ENCODE data around the gene TCEANC. TPM values are rescaled to one million over a fixed set of nuclear protein-coding genes. Genes with fewer than 3 reads are reported as not detected.
A peak's percentile ranks its signal among the peaks of the same experiment; 100 is the strongest.
"Not testable (repeated sequence)": the region's sequence is repeated elsewhere in the genome, so short reads cannot be mapped to it uniquely, and the experiment has no call there.

TCEANC gene
- polyA plus RNA-seq, 6 donors from 2014 or later: 10.5 to 14.1 (median 13.3) TPM

- DNase-seq (no peak), ATAC-seq (ENCODE audit: low read depth in 2 of 2) (no peak)
- H3K4me3 Mint-ChIP-seq: no peak overlapping the region
- H3K27me3 Mint-ChIP-seq: no peaks in the 10 kb centered on the region
- peaks cover 19 to 26% of the 10 kb centered on the region in 2 donors for H3K36me3 Mint-ChIP-seq
- H3K27ac Mint-ChIP-seq: no peak overlapping the region
- H3K9me3 Mint-ChIP-seq: no peaks in the 10 kb centered on the region
- peaks cover 0 to 9% (median 7%) of the 10 kb centered on the region in 3 donors for H3K4me1 Mint-ChIP-seq
Observed at GRCh38 chrX:13662355-13662791, 9.4 kb downstream of the TCEANC start.

- Mint-ChIP-seq H3K4me3 (no peak overlapping the region), H3K9me3 (no peaks in the 10 kb centered on the region), H3K27ac (no peak overlapping the region), H3K27me3 (no peaks in the 10 kb centered on the region), H3K4me1 (peaks cover 0 to 2% (median 0%) of the 10 kb centered on the region in 3 donors), H3K36me3 (peaks cover 19 to 26% of the 10 kb centered on the region in 2 donors)
- DNase-seq (no peak), ATAC-seq (ENCODE audit: low read depth in 2 of 2) (no peak)
Observed at GRCh38 chrX:13664020-13664419, 11.1 kb downstream of the TCEANC start.

DNA sequence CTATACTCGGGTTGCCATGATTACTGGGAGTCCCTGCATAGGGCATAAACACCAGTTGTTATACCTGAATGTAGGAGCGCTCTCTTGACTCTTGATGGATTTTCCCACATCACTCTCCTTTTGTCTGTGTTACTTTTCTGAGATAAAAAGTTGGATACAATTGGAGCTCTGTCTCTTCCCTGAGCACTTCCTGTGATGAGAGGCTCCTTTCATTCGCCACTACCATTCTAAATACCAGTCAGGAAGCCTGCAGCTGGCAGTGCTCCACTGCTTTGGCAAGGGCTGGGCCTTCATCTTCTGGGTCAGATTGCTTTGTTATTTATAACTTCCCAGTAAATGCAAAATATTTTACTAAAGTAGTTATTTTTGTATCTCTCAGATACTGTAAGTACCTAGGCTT lies 13.9 kb downstream of the TCEANC start:
- Mint-ChIP-seq H3K27ac (no peak overlapping the region), H3K9me3 (no peaks in the 10 kb centered on the region), H3K27me3 (peaks cover 0 to 11% (median 0%) of the 10 kb centered on the region in 3 donors), H3K4me3 (no peak overlapping the region), H3K36me3 (peaks cover 29 to 32% of the 10 kb centered on the region in 2 donors), H3K4me1 (peaks cover 0 to 6% (median 0%) of the 10 kb centered on the region in 3 donors)
- no peak for ATAC-seq (ENCODE audit: low read depth in 2 of 2)
- DNase-seq: no peak

GRCh38 chrX:13667919-13668318 lies 15.0 kb downstream of the TCEANC start:
- H3K9me3 Mint-ChIP-seq: peaks cover 0 to 2% (median 0%) of the 10 kb centered on the region in 7 donors
- peaks cover 31 to 35% of the 10 kb centered on the region in 2 donors for H3K36me3 Mint-ChIP-seq
- H3K27ac Mint-ChIP-seq: no peak overlapping the region
- peaks cover 0 to 11% (median 0%) of the 10 kb centered on the region in 3 donors for H3K27me3 Mint-ChIP-seq
- no peak for ATAC-seq (ENCODE audit: low read depth in 2 of 2)
- no peak overlapping the region for H3K4me3 Mint-ChIP-seq
- peaks cover 0 to 6% (median 0%) of the 10 kb centered on the region in 3 donors for H3K4me1 Mint-ChIP-seq
- DNase-seq: no peak

- Mint-ChIP-seq H3K27ac (peak overlapping the region in 1 of 6 donors; percentile 49), H3K4me3 (no peak overlapping the region), H3K36me3 (peaks cover 23 to 28% of the 10 kb centered on the region in 2 donors), H3K4me1 (peaks cover 0 to 6% (median 0%) of the 10 kb centered on the region in 3 donors), H3K27me3 (peaks cover 0 to 11% (median 0%) of the 10 kb centered on the region in 3 donors), H3K9me3 (peaks cover 0 to 5% (median 0%) of the 10 kb centered on the region in 7 donors)
- DNase-seq (no peak), ATAC-seq (ENCODE audit: low read depth in 2 of 2) (peak; percentile 33 to 59)
Observed at GRCh38 chrX:13669246-13669737, 16.4 kb downstream of the TCEANC start.

DNA sequence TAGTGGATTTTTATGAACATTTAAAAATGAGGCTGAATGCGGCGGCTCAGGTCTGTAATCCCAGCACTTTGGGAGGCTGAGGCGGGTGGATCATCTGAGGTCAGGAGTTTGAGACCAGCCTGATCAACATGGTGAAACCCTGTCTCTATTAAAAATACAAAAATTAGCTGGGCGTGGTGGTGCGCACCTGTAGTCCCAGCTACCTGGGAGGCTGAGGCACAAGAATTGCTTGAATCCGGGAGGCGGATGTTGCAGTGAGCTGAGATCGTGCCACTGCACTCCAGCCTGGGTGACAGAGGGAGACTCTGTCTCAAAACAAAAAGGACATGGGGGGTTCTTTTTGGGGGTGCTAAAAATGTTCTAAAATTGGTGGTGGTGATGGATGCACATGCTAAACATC lies 16.8 kb downstream of the TCEANC start:
- Mint-ChIP-seq H3K27me3 (peaks cover 0 to 11% (median 0%) of the 10 kb centered on the region in 3 donors), H3K4me3 (peak overlapping the region in 1 of 8 donors; percentile 52), H3K36me3 (peaks cover 21 to 26% of the 10 kb centered on the region in 2 donors)
- not testable (repeated sequence) for H3K4me1 Mint-ChIP-seq; H3K27ac Mint-ChIP-seq; DNase-seq; H3K9me3 Mint-ChIP-seq; ATAC-seq (ENCODE audit: low read depth in 2 of 2)

DNA sequence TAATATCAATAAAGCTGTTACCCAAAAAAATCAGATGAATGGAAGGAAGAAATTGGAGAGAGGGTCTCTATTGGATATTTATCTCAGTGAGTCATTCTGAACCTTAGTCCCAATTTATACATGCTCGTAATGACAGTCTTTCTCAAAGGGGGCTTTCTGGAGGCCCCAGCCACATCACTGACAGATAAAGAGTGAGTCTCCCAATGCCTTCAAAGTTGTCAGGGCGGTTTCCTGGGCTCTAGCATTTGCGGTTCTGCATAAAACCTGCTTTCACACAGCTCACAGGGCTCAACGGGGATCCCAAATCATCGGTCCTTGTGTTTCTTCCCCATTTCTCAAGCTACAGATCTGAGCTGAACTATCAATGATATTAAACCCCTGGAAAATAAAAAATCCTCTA lies 17.3 kb downstream of the TCEANC start:
- Mint-ChIP-seq H3K4me3 (no peak overlapping the region), H3K27ac (no peak overlapping the region), H3K9me3 (peaks cover 0 to 5% (median 0%) of the 10 kb centered on the region in 7 donors), H3K4me1 (peaks cover 0 to 6% (median 0%) of the 10 kb centered on the region in 3 donors), H3K36me3 (peaks cover 21 to 26% of the 10 kb centered on the region in 2 donors), H3K27me3 (peaks cover 0 to 14% (median 0%) of the 10 kb centered on the region in 3 donors)
- ATAC-seq (ENCODE audit: low read depth in 2 of 2): no peak
- no peak for DNase-seq

- no peak overlapping the region for H3K4me3 Mint-ChIP-seq
- ATAC-seq (ENCODE audit: low read depth in 2 of 2) (no peak), DNase-seq (no peak)
- peaks cover 0 to 19% (median 0%) of the 10 kb centered on the region in 3 donors for H3K27me3 Mint-ChIP-seq
- peak overlapping the region in 2 of 6 donors; percentile 6 to 17 for H3K27ac Mint-ChIP-seq
- peaks cover 0 to 6% (median 0%) of the 10 kb centered on the region in 3 donors for H3K4me1 Mint-ChIP-seq
- H3K36me3 Mint-ChIP-seq: peaks cover 21 to 26% of the 10 kb centered on the region in 2 donors
- peaks cover 0 to 5% (median 0%) of the 10 kb centered on the region in 7 donors for H3K9me3 Mint-ChIP-seq
Observed at GRCh38 chrX:13673016-13673415, 20.1 kb downstream of the TCEANC start.

DNA sequence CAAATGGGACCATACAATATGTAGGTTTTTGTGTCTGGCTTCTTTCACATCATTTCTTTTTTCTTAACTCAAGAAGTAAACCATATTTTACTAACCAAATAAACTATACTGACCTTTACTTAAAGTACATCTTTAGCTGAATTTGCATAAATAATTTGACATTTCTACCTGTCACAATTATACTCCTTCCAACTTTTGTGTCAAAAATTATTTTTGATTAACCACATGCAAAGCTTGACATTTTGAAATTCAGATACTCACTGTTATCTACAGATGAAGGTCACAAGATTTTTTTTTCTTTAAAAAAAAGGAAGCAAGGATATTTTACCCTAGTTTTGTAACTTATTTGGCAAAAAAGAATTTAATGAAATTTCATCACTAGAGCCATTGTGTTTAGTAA lies 23.9 kb downstream of the TCEANC start:
- ATAC-seq (ENCODE audit: low read depth in 2 of 2) (no peak), DNase-seq (no peak)
- Mint-ChIP-seq H3K4me1 (no peaks in the 10 kb centered on the region), H3K27ac (no peak overlapping the region), H3K36me3 (peaks cover 6 to 14% of the 10 kb centered on the region in 2 donors), H3K9me3 (peaks cover 0 to 5% (median 0%) of the 10 kb centered on the region in 7 donors), H3K27me3 (peaks cover 0 to 8% (median 0%) of the 10 kb centered on the region in 3 donors), H3K4me3 (no peak overlapping the region)

DNA sequence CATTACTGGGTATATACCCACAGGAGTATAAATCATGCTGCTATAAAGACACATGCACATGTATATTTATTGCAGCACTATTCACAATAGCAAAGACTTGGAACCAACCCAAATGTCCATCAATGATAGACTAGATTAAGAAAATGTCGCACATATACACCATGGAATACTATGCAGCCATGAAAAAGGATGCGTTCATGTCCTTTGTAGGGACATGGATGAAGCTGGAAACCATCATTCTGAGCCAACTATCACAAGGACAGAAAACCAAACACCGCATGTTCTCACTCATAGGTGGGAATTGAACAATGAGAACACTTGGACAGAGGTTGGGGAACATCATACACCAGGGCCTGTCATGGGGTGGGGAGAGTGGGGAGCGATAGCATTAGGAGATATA lies 26.8 kb downstream of the TCEANC start:
- not testable (repeated sequence) for H3K9me3 Mint-ChIP-seq; H3K4me3 Mint-ChIP-seq; ATAC-seq (ENCODE audit: low read depth in 2 of 2); H3K27ac Mint-ChIP-seq; H3K36me3 Mint-ChIP-seq; H3K4me1 Mint-ChIP-seq; DNase-seq
- H3K27me3 Mint-ChIP-seq: peaks cover 0 to 14% (median 0%) of the 10 kb centered on the region in 3 donors

DNA sequence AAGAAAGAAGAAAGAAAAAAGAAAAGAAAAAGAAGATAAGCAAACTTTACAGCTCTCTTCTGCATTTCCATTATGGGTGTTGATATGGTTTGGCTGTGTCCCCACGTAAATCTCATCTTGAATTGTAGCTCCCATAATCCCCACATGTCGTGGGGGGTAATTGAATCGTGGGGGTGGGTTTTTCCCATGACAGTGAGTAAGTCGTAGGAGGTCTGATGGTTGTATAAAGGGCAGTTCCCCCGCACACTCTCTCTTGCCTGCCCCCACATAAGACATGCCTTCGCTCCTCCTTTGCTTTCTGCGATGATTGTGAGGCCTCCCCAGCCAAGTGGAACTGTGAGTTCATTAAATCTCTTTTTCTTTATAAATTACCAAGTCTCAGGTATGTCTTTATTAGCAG lies 28.7 kb downstream of the TCEANC start:
- ATAC-seq (ENCODE audit: low read depth in 2 of 2): no peak

DNA sequence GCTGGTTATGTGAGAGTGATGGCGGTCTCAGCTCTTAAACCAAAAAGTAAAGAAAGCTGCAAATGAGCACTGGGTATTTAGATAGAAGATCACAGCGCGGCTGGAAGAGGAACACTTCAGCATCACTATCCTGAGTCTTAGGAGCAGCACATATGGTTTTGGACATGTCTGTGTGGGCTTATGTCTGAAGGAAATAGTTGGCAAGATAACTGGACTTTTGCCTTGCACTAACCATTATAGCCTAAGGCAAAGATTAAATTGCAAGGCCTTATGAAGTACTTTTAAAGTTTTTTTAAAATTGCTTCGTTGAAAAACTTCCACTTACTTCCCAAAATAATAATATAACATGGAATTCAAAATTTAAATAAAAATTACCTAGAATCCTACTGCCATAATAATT lies 31.4 kb downstream of the TCEANC start:
- Mint-ChIP-seq H3K36me3 (no peaks in the 10 kb centered on the region), H3K27ac (no peak overlapping the region), H3K4me1 (peaks cover 7 to 11% (median 7%) of the 10 kb centered on the region in 3 donors), H3K9me3 (peaks cover 0 to 5% (median 0%) of the 10 kb centered on the region in 7 donors), H3K27me3 (peaks cover 0 to 5% (median 0%) of the 10 kb centered on the region in 3 donors), H3K4me3 (no peak overlapping the region)
- no peak for ATAC-seq (ENCODE audit: low read depth in 2 of 2)
- no peak for DNase-seq

More for the DNA sequence above, 28.7 kb downstream of the TCEANC start:
- Mint-ChIP-seq H3K27me3 (peaks cover 0 to 5% (median 0%) of the 10 kb centered on the region in 3 donors), H3K27ac (no peak overlapping the region), H3K36me3 (no peaks in the 10 kb centered on the region), H3K4me1 (peaks cover 0 to 7% (median 4%) of the 10 kb centered on the region in 3 donors), H3K9me3 (peaks cover 0 to 5% (median 0%) of the 10 kb centered on the region in 7 donors), H3K4me3 (no peak overlapping the region)
- DNase-seq: no peak

DNA sequence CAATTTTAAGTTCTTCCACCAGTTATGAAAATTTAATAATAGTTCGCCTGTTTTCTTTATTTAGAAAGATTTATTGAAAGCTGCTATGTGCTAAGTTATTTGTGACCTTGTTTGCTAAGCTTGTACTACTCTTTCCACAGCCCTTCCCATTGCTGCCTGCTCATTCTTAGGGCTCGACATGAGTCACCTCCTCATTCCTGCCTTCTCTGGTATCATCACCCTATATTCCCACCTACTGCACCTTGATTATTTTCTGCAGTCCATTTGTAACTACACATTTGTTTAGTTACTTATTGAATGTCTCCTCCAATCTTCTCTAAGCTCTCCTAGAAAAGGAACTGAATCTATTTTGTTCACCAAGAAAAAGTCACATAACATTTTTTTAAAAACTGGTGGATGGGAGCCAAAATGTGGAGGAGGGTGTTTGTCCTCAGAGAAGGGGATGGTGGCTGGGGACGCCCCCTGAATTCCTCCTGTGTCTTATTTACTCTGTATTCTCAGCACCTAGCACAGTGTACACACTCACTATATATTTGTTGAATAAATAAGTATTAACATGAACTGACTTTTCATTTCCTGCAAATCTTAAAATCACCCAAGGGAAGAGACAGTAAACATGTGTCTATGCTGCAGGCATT lies 32.3 kb downstream of the TCEANC start:
- no peaks in the 10 kb centered on the region for H3K36me3 Mint-ChIP-seq
- no peak for DNase-seq
- peaks cover 0 to 6% (median 0%) of the 10 kb centered on the region in 3 donors for H3K27me3 Mint-ChIP-seq
- H3K27ac Mint-ChIP-seq: peak overlapping the region in 2 of 6 donors; percentile 31 to 53
- H3K4me3 Mint-ChIP-seq: peak overlapping the region in 1 of 8 donors; percentile 13
- no peak for ATAC-seq (ENCODE audit: low read depth in 2 of 2)
- peaks cover 0 to 1% (median 0%) of the 10 kb centered on the region in 7 donors for H3K9me3 Mint-ChIP-seq
- H3K4me1 Mint-ChIP-seq: peaks cover 8 to 17% (median 9%) of the 10 kb centered on the region in 3 donors

GRCh38 chrX:13687203-13687602 lies 34.3 kb downstream of the TCEANC start:
- Mint-ChIP-seq H3K9me3 (peaks cover 0 to 1% (median 0%) of the 10 kb centered on the region in 7 donors), H3K36me3 (no peaks in the 10 kb centered on the region), H3K27ac (peak overlapping the region in 1 of 6 donors; percentile 17), H3K4me1 (peaks cover 16 to 35% (median 18%) of the 10 kb centered on the region in 3 donors), H3K27me3 (peaks cover 0 to 12% (median 0%) of the 10 kb centered on the region in 3 donors), H3K4me3 (peak overlapping the region in 3 of 8 donors; percentile 1 to 96 (median 91))
- no peak for DNase-seq
- no peak for ATAC-seq (ENCODE audit: low read depth in 2 of 2)
